Sigmoid colon (tissue), 7 donors: Measurements from ENCODE around the gene CRISP2. TPM values are rescaled to one million over a fixed set of nuclear protein-coding genes. Genes with fewer than 3 reads are reported as not detected.
"Not testable (repeated sequence)": the region's sequence is repeated elsewhere in the genome, so short reads cannot be mapped to it uniquely, and the experiment has no call there.

Experiments
- DNase-seq: peaks from one replicate; pipeline ENCODE4 v3.0.0-alpha.2; 2019
- H3K27ac ChIP-seq, 4 donors: fragments of 200-600 bp; sonication (generic); one replicate each; pipeline ENCODE4 v1.5.1; 2016 to 2019; ENCODE audit warnings: mild to moderate bottlenecking in 1 of 4
- H3K27me3 ChIP-seq, 3 donors: fragments of 200-600 bp; sonication (generic); one replicate each; pipeline ENCODE4 v1.5.1; 2019; ENCODE audit warnings: mild to moderate bottlenecking in 1 of 3
- H3K36me3 ChIP-seq, 4 donors: fragments of 200-600 bp; sonication (generic); one replicate each; pipeline ENCODE4 v1.5.1; 2016 to 2019
- H3K4me1 ChIP-seq, 4 donors: fragments of 200-600 bp; sonication (generic); one replicate each; pipeline ENCODE4 v1.5.1; 2017 to 2019
- H3K4me3 ChIP-seq, 4 donors: fragments of 200-600 bp; sonication (generic); one replicate each; pipeline ENCODE4 v1.5.1; 2017 to 2019; ENCODE audit warnings: mild to moderate bottlenecking in 2 of 4, moderate library complexity in 1 of 4
- H3K9me3 ChIP-seq, 4 donors: fragments of 200-600 bp in 3 of 4; sonication (generic) in 3 of 4; one replicate each; pipeline versions ENCODE4 v1.5.1 to v1.6.1; 2013 to 2019
- CTCF ChIP-seq, 4 experiments: fragments of 450-650 bp in 3 of 4; fragments of 200-600 bp in 1 of 4; IDR thresholded peaks; one replicate each; pipeline ENCODE4 v1.5.1; 2016 to 2019; ENCODE audit warnings: antibody characterized with exemption in 4 of 4, mild to moderate bottlenecking in 3 of 4, moderate library complexity in 2 of 4
- EP300 ChIP-seq, 4 donors: sonication (generic); formaldehyde crosslinking; IDR thresholded peaks; one replicate each; pipeline ENCODE4 v1.6.1; 2017; ENCODE audit warnings: antibody characterized with exemption in 4 of 4
- POLR2A ChIP-seq, 2 donors: fragments of 450-650 bp; IDR thresholded peaks; one replicate each; pipeline ENCODE4 v1.6.1; 2016; ENCODE audit warnings: antibody characterized with exemption in 2 of 2, mild to moderate bottlenecking in 2 of 2, moderate library complexity in 2 of 2
- POLR2AphosphoS5 ChIP-seq, 4 donors: sonication (generic); formaldehyde crosslinking; IDR thresholded peaks; one replicate each; pipeline ENCODE4 v1.6.1; 2017; ENCODE audit warnings: antibody characterized with exemption in 4 of 4
- WGBS, 2 donors: extraction: QIAGEN DNeasy Blood & Tissue Kit; methylation state at CpG; one replicate each; pipeline ENCODE4 v1.1.7; 2013; 5-methylcytosine and 5-hydroxymethylcytosine counted together
- intact Hi-C: fragments of 100-400 bp; cut with DNase I; formaldehyde crosslinking; loops from one replicate; pipeline ENCODE4 v1.15.1; 2023
- polyA plus RNA-seq, 3 donors: library from polyadenylated mRNA; stranded (reverse); fragments of 200-250 nt; gene quantifications; one replicate each; pipeline ENCODE4 v1.2.3, GENCODE V29; 2013
- total RNA-seq, 4 donors: library from RNA; depleted of rRNA; stranded (reverse); fragments of >200 nt; gene quantifications; one replicate each; pipeline ENCODE4 v1.1.0, GENCODE V29; 2016
- donor health status: healthy with polysubstance abuse.
- donor health status: Bipolar disorder and iron deficiency.
- donor health status: healthy.

Gene CRISP2
- total and polyA plus RNA-seq, 7 donors, result not detected

GRCh38 chr6:49736017-49736508, 22.7 kb upstream of the CRISP2 start:
- no peaks in the 10 kb centered on the region for H3K27me3 ChIP-seq
- TF ChIP-seq CTCF (IDR thresholded peaks at IDR 0.05) (no peak), EP300 (IDR thresholded peaks at IDR 0.05) (no peak), POLR2AphosphoS5 (IDR thresholded peaks at IDR 0.05) (no peak), POLR2A (IDR thresholded peaks at IDR 0.05) (no peak)
- WGBS, 2 donors, result 15 to 63% methylated on average over 4 of the region's 4 CpGs
- no peak overlapping the region for H3K4me3 ChIP-seq
- H3K27ac ChIP-seq, result no peak overlapping the region
- no peak for DNase-seq
- no peaks in the 10 kb centered on the region for H3K4me1 ChIP-seq
- intact Hi-C loops, result no loop called here
- H3K9me3 ChIP-seq, result no peaks in the 10 kb centered on the region
- H3K36me3 ChIP-seq, result no peaks in the 10 kb centered on the region

- intact Hi-C loops, result no loop called here
- Histone ChIP-seq H3K9me3 (no peaks in the 10 kb centered on the region), H3K4me3 (no peak overlapping the region), H3K36me3 (no peaks in the 10 kb centered on the region), H3K27me3 (no peaks in the 10 kb centered on the region), H3K27ac (no peak overlapping the region), H3K4me1 (no peaks in the 10 kb centered on the region)
- no peak for TF ChIP-seq POLR2AphosphoS5 (IDR thresholded peaks at IDR 0.05)
- no peak for TF ChIP-seq EP300 (IDR thresholded peaks at IDR 0.05)
- no peak for TF ChIP-seq CTCF (IDR thresholded peaks at IDR 0.05)
- no peak for TF ChIP-seq POLR2A (IDR thresholded peaks at IDR 0.05)
- 43 to 69% methylated on average over 2 of the region's 2 CpGs for WGBS, 2 donors
- DNase-seq, result no peak
These were observed 20.3 kb upstream of the CRISP2 start for GRCh38 chr6:49733680-49734079.

GRCh38 chr6:49732781-49733180, 19.4 kb upstream of the CRISP2 start:
- no peak for DNase-seq
- H3K4me1 ChIP-seq, result no peaks in the 10 kb centered on the region

GRCh38 chr6:49730251-49730650, 16.9 kb upstream of the CRISP2 start:
- H3K27ac ChIP-seq, result no peak overlapping the region
- DNase-seq, result no peak
- H3K4me3 ChIP-seq, result no peak overlapping the region
- no peaks in the 10 kb centered on the region for H3K36me3 ChIP-seq
- no peak for TF ChIP-seq POLR2A (IDR thresholded peaks at IDR 0.05)
- TF ChIP-seq CTCF (IDR thresholded peaks at IDR 0.05), result no peak
- no peak for TF ChIP-seq POLR2AphosphoS5 (IDR thresholded peaks at IDR 0.05)
- no peak for TF ChIP-seq EP300 (IDR thresholded peaks at IDR 0.05)
- no peaks in the 10 kb centered on the region for H3K9me3 ChIP-seq
- H3K4me1 ChIP-seq, result no peaks in the 10 kb centered on the region
- intact Hi-C loops, result no loop called here
- H3K27me3 ChIP-seq, result no peaks in the 10 kb centered on the region

More at GRCh38 chr6:49732781-49733180, 19.4 kb upstream of the CRISP2 start:
- 83 to 92% methylated on average over 3 of the region's 3 CpGs for WGBS, 2 donors
- Histone ChIP-seq H3K27ac (no peak overlapping the region), H3K36me3 (no peaks in the 10 kb centered on the region), H3K27me3 (no peaks in the 10 kb centered on the region), H3K9me3 (no peaks in the 10 kb centered on the region), H3K4me3 (no peak overlapping the region)
- TF ChIP-seq POLR2AphosphoS5 (IDR thresholded peaks at IDR 0.05) (no peak), CTCF (IDR thresholded peaks at IDR 0.05) (no peak), EP300 (IDR thresholded peaks at IDR 0.05) (no peak), POLR2A (IDR thresholded peaks at IDR 0.05) (no peak)
- intact Hi-C loops, result no loop called here

- H3K9me3 ChIP-seq, DNase-seq, H3K27me3 ChIP-seq, H3K4me1 ChIP-seq, H3K4me3 ChIP-seq, H3K27ac ChIP-seq, H3K36me3 ChIP-seq, intact Hi-C loops: not testable (repeated sequence)
- 63 to 69% methylated on average over 4 of the region's 4 CpGs for WGBS, 2 donors
These were observed 10.6 kb upstream of the CRISP2 start for GRCh38 chr6:49723917-49724316.
